Putamen (tissue), 1 donor: ENCODE measurements around the gene KIF19.
A peak's percentile ranks its signal among the peaks of the same experiment; 100 is the strongest.

Experiments
- DNase-seq: peaks from one replicate; pipeline ENCODE4 v3.0.0-alpha.2; 2016; ENCODE audit warnings: low spot score

KIF19 gene

GRCh38 chr17:74340470-74341023 lies 14.5 kb downstream of the KIF19 start:
- peak; percentile 40 for DNase-seq

- no peak for DNase-seq
These were observed 16.2 kb downstream of the KIF19 start for GRCh38 chr17:74342224-74342623.

- DNase-seq: no peak
These were observed 17.1 kb downstream of the KIF19 start for GRCh38 chr17:74343121-74343520.

- no peak for DNase-seq
These were observed 17.7 kb downstream of the KIF19 start for GRCh38 chr17:74343526-74344284.

GRCh38 chr17:74344658-74345057 lies 18.6 kb downstream of the KIF19 start:
- no peak for DNase-seq

GRCh38 chr17:74345433-74346241 lies 19.6 kb downstream of the KIF19 start:
- DNase-seq: no peak

- DNase-seq: no peak
These were observed 21.6 kb downstream of the KIF19 start for GRCh38 chr17:74347646-74348045.

- no peak for DNase-seq
These were observed 23.1 kb downstream of the KIF19 start for GRCh38 chr17:74349120-74349519.

- no peak for DNase-seq
These were observed 24.5 kb downstream of the KIF19 start for GRCh38 chr17:74350486-74350885.

- no peak for DNase-seq
These were observed 25.7 kb downstream of the KIF19 start for GRCh38 chr17:74351552-74352210.

- DNase-seq: no peak
These were observed 27.5 kb downstream of the KIF19 start for GRCh38 chr17:74353446-74354060.

- no peak for DNase-seq
These were observed 28.1 kb downstream of the KIF19 start for GRCh38 chr17:74354123-74354522.

- no peak for DNase-seq
These were observed 28.5 kb downstream of the KIF19 start for GRCh38 chr17:74354561-74354960.

GRCh38 chr17:74355065-74355464 lies 29.0 kb downstream of the KIF19 start:
- no peak for DNase-seq

GRCh38 chr17:74356646-74357465 lies 30.8 kb downstream of the KIF19 start:
- no peak for DNase-seq

GRCh38 chr17:74357466-74357809 lies 31.4 kb downstream of the KIF19 start:
- no peak for DNase-seq

GRCh38 chr17:74358697-74359096 lies 32.7 kb downstream of the KIF19 start:
- DNase-seq: no peak

GRCh38 chr17:74359916-74360315 lies 33.9 kb downstream of the KIF19 start:
- DNase-seq: no peak

GRCh38 chr17:74360899-74361229 lies 34.8 kb downstream of the KIF19 start:
- no peak for DNase-seq

- DNase-seq: peak; percentile 65
These were observed 35.4 kb downstream of the KIF19 start, which contains the start of gene BTBD17 for GRCh38 chr17:74361230-74362068. Gene BTBD17, minus strand, starts transcription at chr17:74361868. Its CDS starts 49 bp downstream, at chr17:74361819.
